K562 (cell line): ENCODE measurements around the gene ZC4H2. TPM values are rescaled to one million over a fixed set of nuclear protein-coding genes. Genes with fewer than 3 reads are reported as not detected.

Experiments
- ATAC-seq: fragments of 200-7000 bp; cut with Tn5 transposase; 3 replicates; pipeline ENCODE4 v1.9.1; 2020; ENCODE audit warnings: moderate library complexity
- BruUV-seq: library from RNA; stranded (reverse); fragments of 400-500 nt; replicated peaks from 2 replicates; lab custom pipeline; 2021; lab: Mats Ljungman, UMichigan
- CTCF ChIA-PET: fragments of 300-600 bp; formaldehyde crosslinking; extraction: SDS; loops from one replicate; lab custom pipeline; 2021; ENCODE audit warnings: low intra/inter-chr PET ratio; lab: Yijun Ruan, JAX
- POLR2A ChIA-PET: fragments of 300-600, 350-650 bp; sonication (Branson Sonifier 250); formaldehyde crosslinking; extraction: SDS; loops from one replicate; lab custom pipeline; 2021; ENCODE audit warnings: antibody characterized with exemption, inconsistent platforms; lab: Yijun Ruan, JAX
- DNase-seq, 4 experiments: peaks; one replicate each; pipeline versions ENCODE4 v3.0.0 to v3.0.0-alpha.2; 2011 to 2018; ENCODE audit warnings: low spot score in 3 of 4, mixed read lengths in 3 of 4; ENCODE audit errors: extremely low read depth in 1 of 4
- FAIRE-seq: peaks from 2 replicates; lab custom pipeline; 2011; peaks lifted over from hg19 to GRCh38; lab: Jason Lieb, UNC
- H2AFZ ChIP-seq: 2 replicates; pipeline ENCODE4 v1.6.0; 2011; ENCODE audit warnings: low read depth, low read length, control low read depth, inconsistent platforms
- H3K27ac ChIP-seq: fragments of 200-600 bp; 3 replicates; pipeline ENCODE4 v1.8.0; 2011; ENCODE audit warnings: low read depth, mild to moderate bottlenecking, control low read depth, inconsistent platforms, low read length, moderate library complexity, mixed read lengths; ENCODE audit errors: extremely low read depth
- H3K27me3 ChIP-seq, 2 experiments: fragments of 300-600 bp in 1 of 2; 2 replicates in 1 of 2; 3 replicates in 1 of 2; pipeline versions ENCODE4 v1.6.0 to v1.8.0; 2011; ENCODE audit warnings: inconsistent platforms in 2 of 2, low read length in 2 of 2, mild to moderate bottlenecking in 1 of 2, mixed read lengths in 1 of 2, moderate library complexity in 1 of 2; ENCODE audit not compliant: control insufficient read depth in 2 of 2, insufficient read depth in 2 of 2
- H3K36me3 ChIP-seq: fragments of 300-600 bp; 3 replicates; pipeline ENCODE4 v1.8.0; 2011; ENCODE audit warnings: mild to moderate bottlenecking, low read length, inconsistent platforms; ENCODE audit not compliant: control insufficient read depth, insufficient read depth
- H3K4me1 ChIP-seq, 2 experiments: fragments of 200-600 bp in 1 of 2; replicated peaks in 1 of 2; 2 replicates in 1 of 2; 3 replicates in 1 of 2; pipeline versions ENCODE4 v1.5.1 to v1.8.0; 2011; ENCODE audit warnings: inconsistent platforms in 2 of 2, low read length in 2 of 2, mild to moderate bottlenecking in 1 of 2, mixed read lengths in 1 of 2, moderate library complexity in 1 of 2; ENCODE audit not compliant: control insufficient read depth in 2 of 2, insufficient read depth in 2 of 2
- H3K4me2 ChIP-seq: 2 replicates; pipeline ENCODE4 v1.6.1; 2011; ENCODE audit warnings: low read length, control low read depth, inconsistent platforms, mixed read lengths; ENCODE audit not compliant: insufficient read depth
- H3K4me3 ChIP-seq: fragments of 200-600 bp; sonication (generic), shearing (Covaris generic); 2 replicates; pipeline ENCODE4 v1.5.1; 2016; ENCODE audit warnings: control low read depth, inconsistent platforms
- H3K79me2 ChIP-seq: fragments of 200-600 bp; 3 replicates; pipeline ENCODE4 v1.8.0; 2011; ENCODE audit warnings: low read length, inconsistent platforms; ENCODE audit not compliant: control insufficient read depth, insufficient read depth
- H3K9ac ChIP-seq, 2 experiments: 2 replicates each; pipeline versions ENCODE4 v1.6.0 to v1.6.1; 2011; ENCODE audit warnings: low read depth in 2 of 2, low read length in 2 of 2, control low read depth in 1 of 2, inconsistent platforms in 1 of 2, mild to moderate bottlenecking in 1 of 2, mixed read lengths in 1 of 2; ENCODE audit not compliant: insufficient read depth in 1 of 2
- H3K9me1 ChIP-seq: one replicate; pipeline ENCODE4 v1.6.0; 2011; ENCODE audit warnings: inconsistent platforms, mild to moderate bottlenecking, low read length, moderate library complexity; ENCODE audit not compliant: control insufficient read depth, insufficient read depth
- H3K9me3 ChIP-seq: replicated peaks from 2 replicates; pipeline ENCODE4 v1.5.1; 2011; ENCODE audit warnings: low read depth, low read length, inconsistent platforms; ENCODE audit not compliant: control insufficient read depth, insufficient read depth
- H4K20me1 ChIP-seq: replicated peaks from 2 replicates; pipeline ENCODE4 v1.6.1; 2011; ENCODE audit warnings: low read length, inconsistent platforms, mixed read lengths; ENCODE audit not compliant: control insufficient read depth, insufficient read depth
- CBX2 ChIP-seq: fragments of 200-600 bp; sonication (generic); IDR thresholded peaks from one replicate; pipeline ENCODE4 v1.6.1; 2012; ENCODE audit warnings: mild to moderate bottlenecking, low read length, inconsistent platforms; ENCODE audit not compliant: insufficient read depth, poor library complexity, severe bottlenecking
- CEBPZ ChIP-seq: fragments of 150-350 bp; IDR thresholded peaks from 2 replicates; pipeline ENCODE4 v1.6.1; 2014; ENCODE audit warnings: low read depth, mild to moderate bottlenecking, low read length, borderline replicate concordance
- HDAC1 ChIP-seq, 2 experiments: fragments of 450-650 bp; IDR thresholded peaks; 2 replicates each; pipeline ENCODE4 v1.6.1; 2016 to 2017; ENCODE audit warnings: inconsistent platforms in 1 of 2, mild to moderate bottlenecking in 1 of 2, moderate library complexity in 1 of 2
- HMBOX1 ChIP-seq: sonication (generic); IDR thresholded peaks from 2 replicates; pipeline ENCODE4 v1.6.1; 2016
- HNRNPH1 ChIP-seq: fragments of 200-400 bp; formaldehyde crosslinking; optimal IDR thresholded peaks from 2 replicates; pipeline ENCODE3; 2017; ENCODE audit warnings: low read depth, mild to moderate bottlenecking, low read length, moderate library complexity
- HOXB6 ChIP-seq: fragments of 250-450 bp; sonication (Bioruptor Pico); IDR thresholded peaks from 2 replicates; pipeline ENCODE4 v1.5.1; 2022; ENCODE audit warnings: mild to moderate bottlenecking, borderline replicate concordance
- KDM5B ChIP-seq: fragments of 200-600 bp; sonication (generic); IDR thresholded peaks from 2 replicates; pipeline ENCODE4 v1.6.1; 2012; ENCODE audit warnings: low read depth, mild to moderate bottlenecking, moderate library complexity, low read length, control low read depth, inconsistent platforms; ENCODE audit not compliant: insufficient replicate concordance
- KLF1 ChIP-seq: fragments of 450-650 bp; IDR thresholded peaks from 2 replicates; pipeline ENCODE4 v1.6.1; 2016; ENCODE audit warnings: missing genetic modification characterization, missing compliant biosample characterization
- POLR2H ChIP-seq: IDR thresholded peaks from 2 replicates; pipeline ENCODE4 v1.6.1; 2016; ENCODE audit warnings: missing genetic modification characterization, low read depth, mild to moderate bottlenecking, control low read depth, missing compliant biosample characterization, moderate library complexity
- POU5F1 ChIP-seq: fragments of 150-350 bp; IDR thresholded peaks from 2 replicates; pipeline ENCODE4 v1.6.1; 2014; ENCODE audit warnings: borderline replicate concordance, low read length, low read depth, mild to moderate bottlenecking; ENCODE audit not compliant: partially characterized antibody
- RFX7 ChIP-seq: fragments of 250-450 bp; sonication (Bioruptor Pico); IDR thresholded peaks from 2 replicates; pipeline ENCODE4 v1.5.1; 2021; ENCODE audit warnings: mild to moderate bottlenecking
- TGIF2 ChIP-seq: sonication (generic); formaldehyde crosslinking; IDR thresholded peaks from 2 replicates; pipeline ENCODE4 v1.8.1; 2022; ENCODE audit warnings: mild to moderate bottlenecking, missing genetic modification reagents, moderate library complexity
- ZNF668 ChIP-seq: fragments of 250-450 bp; sonication (Bioruptor Pico); IDR thresholded peaks from 2 replicates; pipeline ENCODE4 v1.8.0; 2022; ENCODE audit warnings: mild to moderate bottlenecking, inconsistent platforms
- ZNF75A ChIP-seq: fragments of 450-650 bp; formaldehyde crosslinking; IDR thresholded peaks from 2 replicates; pipeline ENCODE4 v1.4.0; 2020; ENCODE audit warnings: mild to moderate bottlenecking
- WGBS: fragments of 100-300 bp; shearing (Covaris generic); methylation state at CpG from one replicate; pipeline ENCODE4 v1.1.6; 2016; ENCODE audit warnings: low coverage, mixed read lengths; ENCODE audit not compliant: insufficient coverage; ENCODE audit errors: missing lambda C conversion rate; 5-methylcytosine and 5-hydroxymethylcytosine counted together
- in situ Hi-C: fragments of 300-500 bp; cut with MboI; formaldehyde crosslinking; loops from 4 replicates; pipeline ENCODE4 v1.15.0; 2018; ENCODE audit warnings: inconsistent platforms, mixed read lengths
- intact Hi-C: fragments of 100-400 bp; cut with micrococcal nuclease; formaldehyde crosslinking; loops from 2 replicates; pipeline ENCODE4 v1.14.2; 2022
- polyA plus RNA-seq, 8 experiments: library from polyadenylated mRNA; depleted of rRNA in 4 of 8; stranded (reverse) in 5 of 8; unstranded in 3 of 8; fragments of >200 nt; fragmentation: Nextera tagmentation in 2 of 8; fragmentation: Illumina TruSeq in 1 of 8; extraction: Ambion mirVana in 2 of 8; extraction: Trizol in 1 of 8; gene quantifications; 2 replicates each; pipeline versions ENCODE4 v1.2.1 to v1.2.3, GENCODE V29; 2011 to 2014; ENCODE audit warnings: inconsistent platforms in 1 of 8, missing spikeins in 1 of 8
- total RNA-seq, 7 experiments: library from RNA; depleted of rRNA in 6 of 7; stranded (reverse); fragments of >200 nt in 6 of 7; fragmentation: Illumina TruSeq in 2 of 7; extraction: Trizol in 2 of 7; gene quantifications; 2 replicates each; pipeline versions ENCODE4 v1.2.1 to v1.2.3, GENCODE V29; 2011 to 2021; ENCODE audit warnings: low replicate concordance in 1 of 7
- TF ChIP-seq, protein P1 (sequence below): fragments of 250-450 bp; sonication (Bioruptor Pico); IDR thresholded peaks from 2 replicates; pipeline ENCODE4 v1.4.0; 2020; ENCODE audit warnings: borderline replicate concordance
- TF ChIP-seq, protein P2 (sequence below): fragments of 200-800 bp; sonication (Bioruptor generic); IDR thresholded peaks from 2 replicates; pipeline ENCODE4 v1.6.1; 2017; ENCODE audit warnings: missing genetic modification characterization, missing compliant biosample characterization

ZC4H2 gene
- total and polyA plus RNA-seq, 9 of the 15 experiments (the other 6 are each of a cell fraction or from before 2014, with no cell fraction given), result 1.1 to 7.0 (median 3.2) TPM

GRCh38 chrX:64975491-64975890 is 759 bp downstream of the ZC4H2 start:
- FAIRE-seq, result no peak
- ChIA-PET POLR2A (no interaction called here), CTCF (no interaction called here)
- intact Hi-C loops (no loop called here), in situ Hi-C loops (no loop called here)
- Histone ChIP-seq H3K27ac (no peak overlapping the region), H3K9me1 (no peaks in the 10 kb centered on the region), H3K4me1 (peaks cover 0 to 3% of the 10 kb centered on the region in 2 experiments; a peak in 1 of 5 replicates), H3K36me3 (no peaks in the 10 kb centered on the region), H3K9me3 (no peaks in the 10 kb centered on the region), H3K4me3 (no peak overlapping the region), H3K4me2 (0 out of 2 replicates have a peak overlapping the region, but pooled peaks have one; percentile 33), H4K20me1 (no peaks in the 10 kb centered on the region), H3K27me3 (no peaks in the 10 kb centered on the region), H2AFZ (no peak overlapping the region), H3K79me2 (no peaks in the 10 kb centered on the region), H3K9ac (no peak overlapping the region)
- DNase-seq, result no peak
- no TSS peak for BruUV-seq
- WGBS, result 3% methylated on average over 14 of the region's 24 CpGs
- ATAC-seq, result no peak
- TF ChIP-seq RFX7 (no peak), ZNF75A (CRISPR knock-in tag) (no peak), HOXB6 (CRISPR knock-in tag) (no peak), KLF1 (tag) (no peak), POLR2H (tag) (no peak), CBX2 (no peak), CEBPZ (no peak), TGIF2 (CRISPR knock-in tag) (no peak), KDM5B (no peak), POU5F1 (no peak), ZNF668 (no peak), HNRNPH1 (no peak), HMBOX1 (no peak), HDAC1 (IDR thresholded peaks at IDR 0.05) (no peak)
- TF ChIP-seq, protein P1, sequence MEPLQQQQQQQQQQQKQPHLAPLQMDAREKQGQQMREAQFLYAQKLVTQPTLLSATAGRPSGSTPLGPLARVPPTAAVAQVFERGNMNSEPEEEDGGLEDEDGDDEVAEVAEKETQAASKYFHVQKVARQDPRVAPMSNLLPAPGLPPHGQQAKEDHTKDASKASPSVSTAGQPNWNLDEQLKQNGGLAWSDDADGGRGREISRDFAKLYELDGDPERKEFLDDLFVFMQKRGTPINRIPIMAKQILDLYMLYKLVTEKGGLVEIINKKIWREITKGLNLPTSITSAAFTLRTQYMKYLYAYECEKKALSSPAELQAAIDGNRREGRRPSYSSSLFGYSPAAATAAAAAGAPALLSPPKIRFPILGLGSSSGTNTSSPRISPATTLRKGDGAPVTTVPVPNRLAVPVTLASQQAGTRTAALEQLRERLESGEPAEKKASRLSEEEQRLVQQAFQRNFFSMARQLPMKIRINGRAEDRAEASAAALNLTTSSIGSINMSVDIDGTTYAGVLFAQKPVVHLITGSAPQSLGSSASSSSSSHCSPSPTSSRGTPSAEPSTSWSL (CRISPR knock-in tag), result no peak
- TF ChIP-seq, protein P2, sequence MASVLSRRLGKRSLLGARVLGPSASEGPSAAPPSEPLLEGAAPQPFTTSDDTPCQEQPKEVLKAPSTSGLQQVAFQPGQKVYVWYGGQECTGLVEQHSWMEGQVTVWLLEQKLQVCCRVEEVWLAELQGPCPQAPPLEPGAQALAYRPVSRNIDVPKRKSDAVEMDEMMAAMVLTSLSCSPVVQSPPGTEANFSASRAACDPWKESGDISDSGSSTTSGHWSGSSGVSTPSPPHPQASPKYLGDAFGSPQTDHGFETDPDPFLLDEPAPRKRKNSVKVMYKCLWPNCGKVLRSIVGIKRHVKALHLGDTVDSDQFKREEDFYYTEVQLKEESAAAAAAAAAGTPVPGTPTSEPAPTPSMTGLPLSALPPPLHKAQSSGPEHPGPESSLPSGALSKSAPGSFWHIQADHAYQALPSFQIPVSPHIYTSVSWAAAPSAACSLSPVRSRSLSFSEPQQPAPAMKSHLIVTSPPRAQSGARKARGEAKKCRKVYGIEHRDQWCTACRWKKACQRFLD, result no peak
